ENCODE results near the gene VPS54.

DNA sequence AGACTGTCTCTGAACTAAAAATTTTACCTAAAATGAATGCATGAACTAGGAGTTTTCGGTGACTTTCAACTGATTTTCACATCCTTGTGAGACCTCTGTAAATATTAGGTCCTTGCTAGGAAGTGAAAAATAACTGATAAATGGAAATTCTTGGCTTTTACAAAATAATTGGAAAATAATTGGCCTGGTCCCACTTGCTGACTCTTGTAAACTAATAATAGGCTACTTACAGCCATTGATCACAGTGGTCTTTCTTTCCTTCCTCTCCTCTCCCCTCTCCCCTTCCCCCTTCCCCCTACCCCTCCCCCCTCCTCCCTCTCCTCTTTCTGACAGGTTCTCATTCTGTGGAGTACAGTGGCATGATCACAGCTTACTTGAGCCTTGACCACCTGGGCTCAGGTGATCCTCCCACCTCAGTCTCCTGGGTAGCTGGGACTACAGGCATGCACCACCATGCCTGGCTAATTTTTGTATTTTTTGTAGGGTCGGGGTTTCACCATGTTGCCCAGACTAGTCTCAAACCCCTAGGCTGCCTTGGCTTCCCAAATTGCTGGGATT lies 139.3 kb downstream of the VPS54 start:
- TF ChIP-seq, protein P1, sequence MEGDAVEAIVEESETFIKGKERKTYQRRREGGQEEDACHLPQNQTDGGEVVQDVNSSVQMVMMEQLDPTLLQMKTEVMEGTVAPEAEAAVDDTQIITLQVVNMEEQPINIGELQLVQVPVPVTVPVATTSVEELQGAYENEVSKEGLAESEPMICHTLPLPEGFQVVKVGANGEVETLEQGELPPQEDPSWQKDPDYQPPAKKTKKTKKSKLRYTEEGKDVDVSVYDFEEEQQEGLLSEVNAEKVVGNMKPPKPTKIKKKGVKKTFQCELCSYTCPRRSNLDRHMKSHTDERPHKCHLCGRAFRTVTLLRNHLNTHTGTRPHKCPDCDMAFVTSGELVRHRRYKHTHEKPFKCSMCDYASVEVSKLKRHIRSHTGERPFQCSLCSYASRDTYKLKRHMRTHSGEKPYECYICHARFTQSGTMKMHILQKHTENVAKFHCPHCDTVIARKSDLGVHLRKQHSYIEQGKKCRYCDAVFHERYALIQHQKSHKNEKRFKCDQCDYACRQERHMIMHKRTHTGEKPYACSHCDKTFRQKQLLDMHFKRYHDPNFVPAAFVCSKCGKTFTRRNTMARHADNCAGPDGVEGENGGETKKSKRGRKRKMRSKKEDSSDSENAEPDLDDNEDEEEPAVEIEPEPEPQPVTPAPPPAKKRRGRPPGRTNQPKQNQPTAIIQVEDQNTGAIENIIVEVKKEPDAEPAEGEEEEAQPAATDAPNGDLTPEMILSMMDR (IDR thresholded peaks at IDR 0.05) = no peak
- TF ChIP-seq, protein P2, sequence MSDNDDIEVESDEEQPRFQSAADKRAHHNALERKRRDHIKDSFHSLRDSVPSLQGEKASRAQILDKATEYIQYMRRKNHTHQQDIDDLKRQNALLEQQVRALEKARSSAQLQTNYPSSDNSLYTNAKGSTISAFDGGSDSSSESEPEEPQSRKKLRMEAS (IDR thresholded peaks at IDR 0.05; ENCODE audit: low read depth) = no peak
- TF ChIP-seq NFIC (IDR thresholded peaks at IDR 0.05; ENCODE audit: borderline replicate concordance) (no peak), FOXM1 (IDR thresholded peaks at IDR 0.05; ENCODE audit: low read depth) (no peak), POLR2AphosphoS5 (IDR thresholded peaks at IDR 0.05; ENCODE audit: low read depth, low read length) (no peak), SMC3 (IDR thresholded peaks at IDR 0.05; ENCODE audit: low read depth, low read length) (no peak), RAD21 (IDR thresholded peaks at IDR 0.05; ENCODE audit: low read length) (no peak), TAF1 (IDR thresholded peaks at IDR 0.05; ENCODE audit: borderline replicate concordance, low read depth, low read length) (no peak), FOSL2 (IDR thresholded peaks at IDR 0.05; ENCODE audit: borderline replicate concordance, low read depth) (no peak), NRF1 (IDR thresholded peaks at IDR 0.05; ENCODE audit: low read depth, low read length) (no peak), GATA2 (CRISPR knock-in tag; IDR thresholded peaks at IDR 0.05) (no peak), RCOR1 (IDR thresholded peaks at IDR 0.05; ENCODE audit: low read length) (no peak), EZH2phosphoT487 (IDR thresholded peaks at IDR 0.05; ENCODE audit: borderline replicate concordance, low read depth) (no peak)
